Measurements from ENCODE around the gene SLC4A4.

Gene SLC4A4

DNA sequence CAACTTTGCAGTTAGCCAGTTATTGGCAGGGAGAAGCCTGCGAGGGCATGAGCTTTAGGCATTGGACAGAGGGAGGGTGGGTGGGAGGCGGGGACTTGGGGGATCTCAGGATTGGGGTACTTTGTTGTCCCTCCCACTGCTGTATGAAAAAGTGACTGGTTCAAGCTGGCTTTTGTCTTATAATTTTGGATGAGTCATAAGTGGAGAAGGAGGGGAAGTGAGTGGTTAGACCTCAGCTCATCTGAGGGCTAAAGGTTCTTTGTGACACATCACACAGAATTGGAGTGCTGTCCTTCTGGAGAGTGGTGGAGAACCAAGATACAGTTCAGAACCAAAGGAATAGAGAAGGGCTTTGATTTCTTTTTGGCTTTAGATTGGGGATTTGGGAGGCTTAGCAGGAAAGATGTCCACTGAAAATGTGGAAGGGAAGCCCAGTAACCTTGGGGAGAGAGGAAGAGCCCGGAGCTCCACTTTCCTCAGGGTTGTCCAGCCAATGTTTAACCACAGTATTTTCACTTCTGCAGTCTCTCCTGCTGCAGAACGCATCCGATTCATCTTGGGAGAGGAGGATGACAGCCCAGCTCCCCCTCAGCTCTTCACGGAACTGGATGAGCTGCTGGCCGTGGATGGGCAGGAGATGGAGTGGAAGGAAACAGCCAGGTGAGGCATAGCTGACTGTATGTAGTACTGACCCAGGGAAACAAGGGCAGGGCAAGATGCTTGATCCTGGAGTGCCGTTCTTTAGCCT is at the start of gene SLC4A4:
Gene SLC4A4, plus strand, starts transcription at position 175 of the 748 bp plus-strand sequence.
- DNase-seq = no peak

GRCh38 chr4:71290074-71290473 is 48.7 kb upstream of the SLC4A4 start:
- no peak for DNase-seq

GRCh38 chr4:71290476-71290875 is 48.3 kb upstream of the SLC4A4 start:
- DNase-seq = no peak

DNA sequence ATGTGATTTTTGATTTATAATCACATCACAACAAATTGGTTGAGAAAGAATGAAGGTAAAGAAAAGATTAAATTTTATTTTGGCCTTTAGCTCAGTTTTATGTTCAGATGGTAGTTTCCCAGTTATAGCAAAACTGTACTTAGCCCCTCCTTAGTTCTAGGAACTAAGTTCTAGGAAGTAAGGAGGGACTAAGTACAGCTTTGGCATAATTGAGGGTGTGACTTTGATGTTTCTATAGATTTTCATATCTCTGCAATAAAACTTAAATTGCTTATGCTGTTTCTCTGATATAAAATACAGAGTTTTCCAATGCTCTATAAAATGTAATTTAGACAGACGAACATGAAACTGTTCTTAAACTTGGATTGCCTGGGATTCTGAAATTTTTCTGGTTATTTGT is 46.6 kb upstream of the SLC4A4 start:
- no peak for DNase-seq

DNA sequence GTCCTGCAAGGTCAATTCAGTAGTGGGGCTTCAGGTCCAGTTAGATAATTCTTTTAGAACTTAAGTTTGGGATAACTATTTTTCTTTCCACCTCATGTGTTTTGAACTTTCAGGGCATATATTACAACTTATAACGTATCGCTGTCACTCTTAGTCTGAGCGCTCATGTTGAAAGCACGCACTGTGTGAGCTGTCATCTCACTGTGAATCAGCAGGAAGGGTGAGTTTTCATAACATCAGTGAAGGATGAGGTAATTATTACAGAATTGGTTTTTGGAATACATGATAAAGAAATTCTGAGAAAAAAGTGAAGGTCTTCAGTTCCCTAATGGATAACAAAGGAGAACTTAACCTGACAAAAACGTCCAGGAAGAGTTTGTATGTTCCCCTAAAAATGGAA is 45.1 kb upstream of the SLC4A4 start:
- no peak for DNase-seq

GRCh38 chr4:71294301-71294700 is 44.5 kb upstream of the SLC4A4 start:
- no peak for DNase-seq

DNA sequence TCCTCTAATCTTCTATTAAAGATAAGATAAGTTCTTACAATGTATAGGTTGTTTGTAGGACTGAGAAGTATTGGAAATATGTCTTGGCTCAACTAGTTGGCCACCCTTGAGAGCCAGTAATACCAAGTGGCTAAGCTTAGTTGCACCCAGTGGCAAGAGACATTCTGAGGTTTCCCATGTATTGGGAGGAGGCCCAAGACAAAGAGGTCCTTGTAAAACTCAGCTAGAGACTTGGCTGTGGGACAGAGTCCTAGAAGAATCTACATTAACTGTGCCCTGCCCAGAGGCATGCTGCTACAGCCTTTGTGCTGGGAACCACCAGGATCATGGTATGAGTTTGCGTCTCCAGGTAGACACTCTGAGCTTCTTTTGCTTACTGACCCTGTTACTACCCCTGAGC is 41.9 kb upstream of the SLC4A4 start:
- no peak for DNase-seq

DNA sequence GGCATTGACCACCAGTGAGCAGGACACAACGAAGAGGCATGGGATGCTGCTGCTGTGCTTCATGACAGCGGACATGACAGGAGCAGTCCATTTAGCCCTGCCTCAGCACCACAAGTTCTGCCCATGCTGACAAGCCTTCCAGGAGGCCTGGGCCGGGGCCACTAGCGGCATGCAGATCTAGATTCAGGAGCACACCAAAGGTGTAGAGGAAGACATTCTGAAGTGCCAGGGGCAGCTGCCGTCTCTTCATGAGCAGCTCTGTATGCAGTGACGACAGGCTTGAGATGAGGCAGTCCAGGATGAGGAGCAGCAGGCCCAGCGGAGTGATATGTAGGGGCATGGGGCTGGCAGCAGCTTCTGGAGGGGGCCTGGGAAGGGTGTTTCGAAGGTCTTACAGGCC is 38.5 kb upstream of the SLC4A4 start:
- DNase-seq = no peak

DNA sequence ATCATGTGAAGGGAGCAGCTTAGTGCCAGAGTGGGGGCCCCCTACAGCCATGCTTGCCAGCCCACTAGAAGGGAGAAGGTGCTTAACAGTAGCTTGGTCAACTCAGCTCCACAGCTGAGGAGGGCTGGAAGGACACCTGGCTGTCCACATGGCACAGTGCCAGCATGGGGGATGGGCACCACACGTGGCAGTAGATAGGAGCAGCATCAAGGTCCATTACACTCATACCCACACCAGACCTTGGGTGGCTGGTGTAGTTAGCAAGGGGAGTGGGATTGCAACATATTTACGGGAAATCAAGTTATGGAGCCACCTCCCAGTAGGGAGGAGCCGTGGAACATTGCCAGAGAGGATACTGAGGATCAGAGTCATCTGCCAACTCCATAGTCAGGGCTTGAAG is 37.9 kb upstream of the SLC4A4 start:
- DNase-seq = no peak

DNA sequence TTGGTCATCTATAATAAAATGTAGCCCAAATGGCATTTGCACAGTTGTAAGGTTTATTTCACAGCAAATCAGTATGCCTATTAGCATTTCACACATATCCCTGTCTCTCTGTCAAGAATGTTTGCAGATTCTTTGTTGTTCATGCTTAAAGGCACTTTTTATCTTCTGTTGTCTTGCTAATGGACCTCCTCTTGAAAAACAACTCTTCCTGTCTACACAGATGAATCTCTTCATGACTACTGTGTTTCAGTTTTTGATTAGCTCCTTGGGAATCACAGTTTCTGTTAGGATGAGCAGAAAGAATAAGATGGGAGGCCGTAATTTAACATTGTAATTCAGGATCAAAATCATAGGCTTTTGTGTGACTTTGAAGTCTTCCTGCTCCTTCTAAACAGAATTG is 35.5 kb upstream of the SLC4A4 start:
- no peak for DNase-seq

DNA sequence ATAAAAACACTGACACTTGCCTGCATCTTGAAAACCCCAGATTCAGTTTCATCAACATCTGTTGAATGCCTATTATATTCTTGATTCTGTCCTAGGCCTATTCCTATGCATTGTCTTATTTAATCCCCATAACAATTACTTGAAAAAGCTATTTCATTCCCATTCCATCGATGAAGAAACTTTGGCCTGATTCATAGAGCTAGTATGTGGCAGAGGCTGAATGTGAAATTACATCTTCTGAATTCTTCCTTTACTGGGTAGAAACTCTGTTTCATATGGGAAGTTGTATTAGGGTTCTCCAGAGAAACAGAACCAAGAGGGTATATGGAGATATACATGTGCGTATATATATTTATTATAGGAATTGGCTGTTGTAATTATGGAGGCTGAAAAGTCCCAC is 35.0 kb upstream of the SLC4A4 start:
- DNase-seq = no peak

DNA sequence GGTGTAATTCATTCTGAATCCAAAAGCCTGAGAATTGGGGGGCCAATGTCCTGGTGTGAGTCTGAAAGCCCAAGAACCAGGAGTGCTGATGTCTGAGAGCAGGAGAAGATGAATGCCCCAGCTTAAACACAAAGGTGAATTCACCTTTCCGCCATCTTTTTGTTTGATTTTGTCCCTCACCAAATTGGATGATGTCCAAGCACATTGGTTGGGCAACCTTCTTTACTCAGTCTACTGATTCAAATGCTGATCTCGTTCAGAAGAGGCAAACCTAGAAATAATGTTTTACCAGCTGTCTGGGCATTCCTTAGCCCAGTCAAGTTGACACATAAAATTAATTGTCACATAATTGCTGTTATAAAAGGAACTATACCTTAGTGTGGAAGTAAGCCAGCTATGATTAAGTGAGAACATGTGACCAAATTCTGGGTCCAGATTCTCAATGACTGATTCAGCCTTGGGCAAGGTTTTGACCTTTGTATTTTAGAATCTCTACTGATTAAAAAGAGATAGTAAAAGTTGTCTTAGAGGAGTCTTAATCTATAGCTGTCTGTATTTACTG is 34.5 kb upstream of the SLC4A4 start:
- DNase-seq = no peak

GRCh38 chr4:71307729-71308128 is 31.1 kb upstream of the SLC4A4 start:
- no peak for DNase-seq

DNA sequence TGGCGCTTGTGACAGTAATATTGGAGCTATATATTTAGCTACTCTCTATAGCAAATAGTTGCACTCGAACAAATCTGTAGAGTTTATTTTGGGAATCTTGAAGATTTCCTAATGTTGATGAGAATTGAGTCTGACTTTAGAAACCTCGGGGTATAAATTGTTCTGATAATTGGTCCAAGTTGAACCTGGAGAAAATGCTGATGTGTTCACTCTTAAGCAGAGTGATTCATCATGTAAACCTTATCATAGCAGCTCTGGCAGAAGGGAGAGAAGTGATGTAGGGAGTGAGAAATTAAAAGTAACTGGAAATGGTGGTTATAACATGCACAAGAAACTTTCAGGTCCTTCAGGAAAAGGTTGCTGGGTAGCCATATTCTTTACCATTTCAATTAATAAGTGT is 16.4 kb upstream of the SLC4A4 start:
- no peak for DNase-seq

- DNase-seq = no peak
Measured at GRCh38 chr4:71333368-71333767, 5.5 kb upstream of the SLC4A4 start.

- DNase-seq = no peak
Measured at GRCh38 chr4:71333960-71334359, 4.9 kb upstream of the SLC4A4 start.

DNA sequence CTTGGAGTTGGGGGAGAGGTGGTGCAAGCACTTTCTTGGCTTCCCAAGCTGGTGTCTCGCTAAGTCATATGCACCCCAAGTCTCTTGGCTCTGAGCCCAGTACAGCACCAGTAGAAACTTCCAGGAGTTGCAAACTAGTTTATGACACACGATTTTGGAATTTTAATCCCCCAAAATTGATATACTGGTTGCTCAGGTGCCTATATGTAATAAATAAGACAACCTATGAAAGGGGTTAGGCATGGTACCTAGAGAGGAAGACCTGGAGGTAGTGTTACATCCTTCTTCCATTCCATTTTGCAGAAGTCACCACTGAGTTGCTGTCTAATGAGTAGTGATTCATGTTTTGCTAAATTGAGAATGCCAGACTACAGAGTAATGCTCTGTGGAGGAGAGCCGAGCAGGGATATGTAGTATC is 4.3 kb upstream of the SLC4A4 start:
- DNase-seq = no peak

- no peak for DNase-seq
Measured at GRCh38 chr4:71343670-71344466, 5.0 kb downstream of the SLC4A4 start.

- no peak for DNase-seq
Measured at GRCh38 chr4:71346710-71347109, 7.9 kb downstream of the SLC4A4 start.

DNA sequence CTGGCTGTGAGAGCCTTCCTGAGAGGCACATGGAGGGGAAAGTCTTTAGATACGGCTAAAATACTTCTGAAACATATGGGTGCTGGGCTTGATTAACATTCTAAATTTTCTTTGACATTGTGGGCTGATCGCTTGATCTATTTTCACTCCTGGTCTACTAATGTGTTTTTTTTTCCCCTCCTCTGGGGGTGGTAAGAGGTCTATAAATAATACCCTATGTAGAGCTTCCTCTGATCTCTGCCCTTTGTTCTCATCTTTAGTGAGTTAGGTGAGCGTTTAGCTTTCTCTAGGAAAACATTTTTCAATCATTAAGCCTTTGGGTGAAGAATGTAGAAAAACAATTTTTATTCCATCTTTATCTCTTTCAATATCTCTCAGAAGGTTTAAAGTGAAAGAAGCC is 9.8 kb downstream of the SLC4A4 start:
- DNase-seq = no peak

DNA sequence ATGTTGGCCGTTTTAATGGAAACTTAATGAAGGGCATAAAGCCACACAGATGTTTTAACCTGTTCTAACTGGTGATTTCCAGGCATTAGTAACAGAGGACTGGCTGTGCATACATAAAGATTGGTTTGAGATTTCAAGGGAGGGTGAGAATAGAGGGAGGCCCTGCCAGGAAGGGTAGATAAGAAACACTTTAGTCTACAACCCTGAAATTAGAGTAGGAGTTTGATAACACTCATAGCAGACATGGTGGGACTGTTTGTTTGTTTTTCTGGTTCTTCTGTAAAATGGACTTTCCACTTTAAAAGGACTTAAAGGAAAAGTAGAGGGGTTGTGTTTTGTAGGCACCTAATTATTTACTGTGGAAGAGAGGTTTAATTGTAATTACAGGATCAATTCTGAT is 16.2 kb downstream of the SLC4A4 start:
- no peak for DNase-seq

GRCh38 chr4:71355971-71356370 is 17.2 kb downstream of the SLC4A4 start:
- no peak for DNase-seq

DNA sequence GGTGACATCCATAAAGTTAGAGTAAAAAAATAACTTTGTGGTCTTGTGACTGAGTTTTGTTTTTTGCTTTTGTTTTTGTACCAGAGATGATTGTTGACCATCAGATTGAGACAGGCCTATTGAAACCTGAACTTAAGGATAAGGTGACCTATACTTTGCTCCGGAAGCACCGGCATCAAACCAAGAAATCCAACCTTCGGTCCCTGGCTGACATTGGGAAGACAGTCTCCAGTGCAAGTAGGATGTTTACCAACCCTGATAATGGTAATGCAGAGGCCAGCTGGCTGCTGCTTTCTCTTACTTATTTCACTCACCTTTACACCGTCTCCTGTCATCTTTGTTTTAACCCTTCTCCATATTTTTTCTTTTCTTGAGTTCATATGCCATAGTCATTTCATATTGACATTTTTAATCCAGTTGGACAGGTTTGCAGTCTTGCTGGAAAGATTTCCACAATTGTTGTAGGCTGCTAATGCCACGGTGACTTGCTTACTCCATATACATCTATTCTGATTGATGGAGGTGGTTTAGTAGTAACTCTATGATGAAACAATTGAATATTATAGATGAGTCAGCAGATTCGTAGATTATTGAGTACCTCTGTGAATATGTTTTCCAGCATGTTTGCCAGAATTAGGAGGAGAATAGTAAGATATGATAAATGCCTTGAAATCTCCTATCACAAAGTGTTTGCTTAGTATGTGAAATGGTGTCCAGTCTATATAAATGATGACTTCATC is 18.3 kb downstream of the SLC4A4 start:
- DNase-seq = no peak
